CD14-positive monocyte (primary cell): Measurements from ENCODE around the gene HCK. TPM values are rescaled to one million over a fixed set of nuclear protein-coding genes. Genes with fewer than 3 reads are reported as not detected.

Experiments
- DNase-seq, 3 donors: peaks; one replicate each; pipeline ENCODE4 v3.0.0-alpha.2; 2011 to 2022
- H2AFZ ChIP-seq: 2 replicates; pipeline ENCODE4 v1.6.0; 2012; ENCODE audit warnings: mild to moderate bottlenecking, low read depth, low read length, inconsistent platforms; ENCODE audit not compliant: insufficient read depth, poor library complexity, severe bottlenecking
- H3K27ac ChIP-seq, 2 donors: 1 replicate in 1 of 2; 2 replicates in 1 of 2; pipeline ENCODE4 v1.5.1; 2012 to 2013; ENCODE audit warnings: low read length in 2 of 2, control low read depth in 1 of 2, inconsistent platforms in 1 of 2, low read depth in 1 of 2, mild to moderate bottlenecking in 1 of 2
- H3K27me3 ChIP-seq, 2 donors: one replicate each; pipeline versions ENCODE4 v1.6.0 to v1.6.1; 2011 to 2013; ENCODE audit warnings: low read length in 2 of 2; ENCODE audit not compliant: control insufficient read depth in 2 of 2, insufficient read depth in 2 of 2
- H3K36me3 ChIP-seq, 2 donors: replicated peaks in 1 of 2; 1 replicate in 1 of 2; 2 replicates in 1 of 2; pipeline versions ENCODE4 v1.5.1 to v1.6.1; 2012 to 2013; ENCODE audit warnings: low read length in 2 of 2, control low read depth in 1 of 2, inconsistent platforms in 1 of 2, mild to moderate bottlenecking in 1 of 2; ENCODE audit not compliant: insufficient read depth in 2 of 2, control insufficient read depth in 1 of 2
- H3K4me1 ChIP-seq, 2 donors: 1 replicate in 1 of 2; 2 replicates in 1 of 2; pipeline versions ENCODE4 v1.5.1 to v1.6.1; 2012 to 2013; ENCODE audit warnings: low read length in 2 of 2, control low read depth in 1 of 2, inconsistent platforms in 1 of 2, mild to moderate bottlenecking in 1 of 2, moderate library complexity in 1 of 2; ENCODE audit not compliant: insufficient read depth in 2 of 2, control insufficient read depth in 1 of 2
- H3K4me2 ChIP-seq: replicated peaks from 2 replicates; pipeline ENCODE3; 2012; ENCODE audit warnings: low read length, moderate library complexity, mild to moderate bottlenecking; ENCODE audit not compliant: poor library complexity, severe bottlenecking; ENCODE audit errors: extremely low read depth
- H3K4me3 ChIP-seq, 3 experiments: fragments of 200-600 bp in 1 of 3; sonication (generic) in 1 of 3; replicated peaks in 1 of 3; 1 replicate in 2 of 3; 2 replicates in 1 of 3; pipeline ENCODE4 v1.5.1; 2011 to 2013; ENCODE audit warnings: low read length in 3 of 3, mild to moderate bottlenecking in 3 of 3, control low read depth in 2 of 3, low read depth in 2 of 3, inconsistent platforms in 1 of 3, moderate library complexity in 1 of 3
- H3K79me2 ChIP-seq: 2 replicates; pipeline ENCODE4 v1.6.0; 2012; ENCODE audit warnings: mild to moderate bottlenecking, control low read depth, inconsistent platforms, low read length, moderate library complexity; ENCODE audit not compliant: insufficient read depth
- H3K9ac ChIP-seq: 2 replicates; pipeline ENCODE4 v1.6.0; 2017; ENCODE audit warnings: low read length, mild to moderate bottlenecking; ENCODE audit not compliant: insufficient read depth, poor library complexity, severe bottlenecking
- H3K9me3 ChIP-seq, 2 donors: replicated peaks in 1 of 2; 1 replicate in 1 of 2; 2 replicates in 1 of 2; pipeline versions ENCODE4 v1.5.1 to v1.6.1; 2012 to 2013; ENCODE audit warnings: low read length in 2 of 2, control low read depth in 1 of 2; ENCODE audit not compliant: control insufficient read depth in 1 of 2, insufficient read depth in 1 of 2
- H4K20me1 ChIP-seq: 2 replicates; pipeline ENCODE4 v1.6.0; 2012; ENCODE audit warnings: mild to moderate bottlenecking, low read length, control low read depth, moderate library complexity; ENCODE audit not compliant: insufficient read depth
- H3K27ac Mint-ChIP-seq, 7 donors: one replicate each; pipeline ENCODE4 v1.8.0; 2020; ENCODE audit warnings: mild to moderate bottlenecking in 7 of 7, mixed read lengths in 7 of 7, moderate library complexity in 6 of 7, inconsistent platforms in 2 of 7
- H3K27me3 Mint-ChIP-seq, 3 donors: one replicate each; pipeline ENCODE4 v1.8.0; 2021 to 2022; ENCODE audit warnings: low read depth in 3 of 3, mild to moderate bottlenecking in 3 of 3, mixed read lengths in 3 of 3, moderate library complexity in 3 of 3, inconsistent platforms in 1 of 3
- H3K36me3 Mint-ChIP-seq, 2 donors: one replicate each; pipeline ENCODE4 v1.8.0; 2020; ENCODE audit warnings: mixed read lengths in 2 of 2, inconsistent platforms in 1 of 2, mild to moderate bottlenecking in 1 of 2
- H3K4me1 Mint-ChIP-seq: one replicate; pipeline ENCODE4 v1.8.0; 2020; ENCODE audit warnings: mild to moderate bottlenecking, mixed read lengths
- H3K4me3 Mint-ChIP-seq, 2 donors: one replicate each; pipeline ENCODE4 v1.8.0; 2020; ENCODE audit warnings: mild to moderate bottlenecking in 2 of 2, mixed read lengths in 2 of 2, moderate library complexity in 1 of 2
- H3K9me3 Mint-ChIP-seq, 7 donors: one replicate each; pipeline ENCODE4 v1.8.0; 2020 to 2022; ENCODE audit warnings: mixed read lengths in 7 of 7, mild to moderate bottlenecking in 6 of 7, moderate library complexity in 6 of 7, inconsistent platforms in 2 of 7
- WGBS: methylation state at CpG from one replicate; pipeline ENCODE4 v1.1.5; 2013; ENCODE audit warnings: missing lambda C conversion rate; ENCODE audit not compliant: insufficient coverage; 5-methylcytosine and 5-hydroxymethylcytosine counted together
- intact Hi-C, 2 donors: fragments of 100-400 bp; cut with micrococcal nuclease; formaldehyde crosslinking; loops; one replicate each; pipeline versions ENCODE4 v1.15.0 to v1.15.1; 2023
- polyA plus RNA-seq, 3 donors: library from polyadenylated mRNA; depleted of rRNA in 1 of 3; unstranded in 2 of 3; stranded (reverse) in 1 of 3; fragments of 300-500 nt in 2 of 3; fragments of >200 nt in 1 of 3; fragmentation: Illumina TruSeq in 2 of 3; gene quantifications; 1 replicate in 2 of 3; 2 replicates in 1 of 3; pipeline ENCODE4 v1.2.3, GENCODE V29; 2012 to 2021
- TF ChIP-seq, protein P1 (sequence below): fragments of 200-600 bp; IDR thresholded peaks from one replicate; pipeline ENCODE4 v1.8.0; 2022; ENCODE audit warnings: antibody characterized with exemption, mild to moderate bottlenecking

HCK gene
- polyA plus RNA-seq, 3 donors = 430 to 688 (median 526) TPM

DNA sequence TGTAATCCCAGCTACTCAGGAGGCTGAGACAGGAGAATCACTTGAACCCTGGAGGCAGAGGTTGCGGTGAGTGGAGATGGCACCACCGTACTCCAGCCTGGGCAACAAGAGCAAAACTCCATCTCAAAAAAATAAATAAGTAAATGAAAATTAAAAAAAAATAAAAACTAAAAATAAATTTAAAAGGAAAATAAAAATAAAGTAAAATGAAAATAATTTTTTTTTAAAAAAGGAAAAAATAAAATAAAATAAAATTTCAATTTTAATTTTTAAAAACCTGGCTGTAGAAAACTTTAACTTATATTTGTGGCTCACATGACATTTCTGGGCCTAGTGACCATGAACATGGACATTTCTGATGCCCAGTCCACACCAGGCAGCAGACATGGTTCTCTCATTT is 16.1 kb downstream of the HCK start:
- H3K36me3 ChIP-seq = peaks cover 43 to 48% of the 10 kb centered on the region in 2 donors
- peaks cover 93% of the 10 kb centered on the region for H3K79me2 ChIP-seq
- TF ChIP-seq, protein P1, sequence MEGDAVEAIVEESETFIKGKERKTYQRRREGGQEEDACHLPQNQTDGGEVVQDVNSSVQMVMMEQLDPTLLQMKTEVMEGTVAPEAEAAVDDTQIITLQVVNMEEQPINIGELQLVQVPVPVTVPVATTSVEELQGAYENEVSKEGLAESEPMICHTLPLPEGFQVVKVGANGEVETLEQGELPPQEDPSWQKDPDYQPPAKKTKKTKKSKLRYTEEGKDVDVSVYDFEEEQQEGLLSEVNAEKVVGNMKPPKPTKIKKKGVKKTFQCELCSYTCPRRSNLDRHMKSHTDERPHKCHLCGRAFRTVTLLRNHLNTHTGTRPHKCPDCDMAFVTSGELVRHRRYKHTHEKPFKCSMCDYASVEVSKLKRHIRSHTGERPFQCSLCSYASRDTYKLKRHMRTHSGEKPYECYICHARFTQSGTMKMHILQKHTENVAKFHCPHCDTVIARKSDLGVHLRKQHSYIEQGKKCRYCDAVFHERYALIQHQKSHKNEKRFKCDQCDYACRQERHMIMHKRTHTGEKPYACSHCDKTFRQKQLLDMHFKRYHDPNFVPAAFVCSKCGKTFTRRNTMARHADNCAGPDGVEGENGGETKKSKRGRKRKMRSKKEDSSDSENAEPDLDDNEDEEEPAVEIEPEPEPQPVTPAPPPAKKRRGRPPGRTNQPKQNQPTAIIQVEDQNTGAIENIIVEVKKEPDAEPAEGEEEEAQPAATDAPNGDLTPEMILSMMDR = no peak
- Mint-ChIP-seq H3K4me1 (peaks cover 72% of the 10 kb centered on the region), H3K4me3 (no peak overlapping the region), H3K27ac (peak overlapping the region; percentile 97 to 100 (median 99)), H3K36me3 (peaks cover 64 to 86% of the 10 kb centered on the region in 2 donors), H3K27me3 (peaks cover 0 to 4% (median 0%) of the 10 kb centered on the region in 3 donors), H3K9me3 (peaks cover 0 to 2% (median 0%) of the 10 kb centered on the region in 7 donors)
- no peaks in the 10 kb centered on the region for H3K27me3 ChIP-seq
- H3K4me2 ChIP-seq = no peak overlapping the region
- DNase-seq = no peak
- H4K20me1 ChIP-seq = peaks cover 24% of the 10 kb centered on the region
- H3K4me3 ChIP-seq = no peak overlapping the region
- peak overlapping the region; percentile 58 for H3K9ac ChIP-seq
- intact Hi-C loops = loop anchor here in 1 of 2 donors (5.0 kb wide), 1 partner anchor 36 kb away; no protein-coding TSS in a partner anchor
- H3K9me3 ChIP-seq = no peaks in the 10 kb centered on the region
- no peak overlapping the region for H2AFZ ChIP-seq
- WGBS = no CpG with 5 or more reads among the region's 2 CpGs
- H3K4me1 ChIP-seq = peaks cover 86% of the 10 kb centered on the region in 2 donors
- H3K27ac ChIP-seq = peak overlapping the region; percentile 97

- Histone ChIP-seq H3K9ac (peak overlapping the region; percentile 66), H3K4me3 (peak overlapping the region in 1 of 3 experiments; percentile 46), H3K79me2 (peaks cover 93% of the 10 kb centered on the region), H2AFZ (no peak overlapping the region), H3K27me3 (no peaks in the 10 kb centered on the region), H3K36me3 (peaks cover 56 to 57% of the 10 kb centered on the region in 2 donors), H3K27ac (peak overlapping the region; percentile 97), H3K9me3 (no peaks in the 10 kb centered on the region), H4K20me1 (peaks cover 34% of the 10 kb centered on the region), H3K4me1 (peaks cover 70 to 78% of the 10 kb centered on the region in 2 donors), H3K4me2 (peak overlapping the region; percentile 52)
- Mint-ChIP-seq H3K4me3 (peak overlapping the region in 1 of 2 donors; percentile 76), H3K27ac (peak overlapping the region; percentile 97 to 100 (median 99)), H3K27me3 (peaks cover 0 to 4% (median 0%) of the 10 kb centered on the region in 3 donors), H3K9me3 (peaks cover 0 to 2% (median 0%) of the 10 kb centered on the region in 7 donors), H3K36me3 (peaks cover 75 to 88% of the 10 kb centered on the region in 2 donors), H3K4me1 (peaks cover 58% of the 10 kb centered on the region)
- TF ChIP-seq, protein P1 = no peak
- intact Hi-C loops = loop anchor here (5.0 kb wide), 2 partner anchors 32 to 37 kb away; no protein-coding TSS in a partner anchor
- peak in 1 of 3 donors; percentile 20 for DNase-seq
These were observed 17.7 kb downstream of the HCK start for GRCh38 chr20:32069711-32070110.
